ENCODE results near the gene YIPF6. TPM values are rescaled to one million over a fixed set of nuclear protein-coding genes. Genes with fewer than 3 reads are reported as not detected.

YIPF6 gene
- total and polyA plus RNA-seq, 9 of the 15 experiments (the other 6 are each of a cell fraction or from before 2014, with no cell fraction given) = 7.7 to 44.2 (median 22.4) TPM

DNA sequence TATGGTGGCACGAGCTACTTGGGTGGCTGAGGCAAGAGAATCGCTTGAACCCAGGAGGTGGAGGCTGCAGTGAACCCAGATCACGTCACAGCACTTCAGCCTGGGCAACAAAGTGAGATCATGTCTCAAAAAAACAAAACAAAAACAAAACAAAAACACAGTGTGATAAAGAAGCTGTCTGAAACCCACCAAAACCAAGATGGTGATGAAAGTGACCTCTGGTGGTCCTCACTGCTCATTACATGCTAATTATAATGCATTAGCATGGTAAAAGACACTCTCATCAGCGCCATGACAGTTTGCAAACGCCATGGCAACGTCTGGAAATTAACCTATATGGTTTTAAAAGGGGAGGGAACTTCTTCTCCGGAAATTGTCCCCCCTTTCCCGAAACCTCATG, 36.2 kb upstream of the YIPF6 start (continued):
- TF ChIP-seq, protein P1, sequence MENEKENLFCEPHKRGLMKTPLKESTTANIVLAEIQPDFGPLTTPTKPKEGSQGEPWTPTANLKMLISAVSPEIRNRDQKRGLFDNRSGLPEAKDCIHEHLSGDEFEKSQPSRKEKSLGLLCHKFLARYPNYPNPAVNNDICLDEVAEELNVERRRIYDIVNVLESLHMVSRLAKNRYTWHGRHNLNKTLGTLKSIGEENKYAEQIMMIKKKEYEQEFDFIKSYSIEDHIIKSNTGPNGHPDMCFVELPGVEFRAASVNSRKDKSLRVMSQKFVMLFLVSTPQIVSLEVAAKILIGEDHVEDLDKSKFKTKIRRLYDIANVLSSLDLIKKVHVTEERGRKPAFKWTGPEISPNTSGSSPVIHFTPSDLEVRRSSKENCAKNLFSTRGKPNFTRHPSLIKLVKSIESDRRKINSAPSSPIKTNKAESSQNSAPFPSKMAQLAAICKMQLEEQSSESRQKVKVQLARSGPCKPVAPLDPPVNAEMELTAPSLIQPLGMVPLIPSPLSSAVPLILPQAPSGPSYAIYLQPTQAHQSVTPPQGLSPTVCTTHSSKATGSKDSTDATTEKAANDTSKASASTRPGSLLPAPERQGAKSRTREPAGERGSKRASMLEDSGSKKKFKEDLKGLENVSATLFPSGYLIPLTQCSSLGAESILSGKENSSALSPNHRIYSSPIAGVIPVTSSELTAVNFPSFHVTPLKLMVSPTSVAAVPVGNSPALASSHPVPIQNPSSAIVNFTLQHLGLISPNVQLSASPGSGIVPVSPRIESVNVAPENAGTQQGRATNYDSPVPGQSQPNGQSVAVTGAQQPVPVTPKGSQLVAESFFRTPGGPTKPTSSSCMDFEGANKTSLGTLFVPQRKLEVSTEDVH (IDR thresholded peaks at IDR 0.05; ENCODE audit: low read depth, partially characterized antibody) = peak; percentile 65
- TF ChIP-seq ZSCAN32 (CRISPR knock-in tag; IDR thresholded peaks at IDR 0.05) (no peak), GABPA (tag; conservative IDR thresholded peaks at IDR 0.05; ENCODE audit: low read depth) (0 out of 2 replicates have a peak, but pooled peaks have one; percentile 22), ZNF766 (CRISPR knock-in tag; conservative IDR thresholded peaks at IDR 0.05) (no peak), NFIC (IDR thresholded peaks at IDR 0.05) (no peak), ARNT (IDR thresholded peaks at IDR 0.05) (0 out of 4 replicates have a peak, but pooled peaks of 1 of the 2 experiments have one; percentile 47), GABPB1 (CRISPR knock-in tag; IDR thresholded peaks at IDR 0.05) (0 out of 2 replicates have a peak, but pooled peaks have one; percentile 56), ZNF41 (CRISPR knock-in tag; conservative IDR thresholded peaks at IDR 0.05) (no peak), ZC3H4 (CRISPR knock-in tag; IDR thresholded peaks at IDR 0.05; ENCODE audit: borderline replicate concordance) (no peak), HDAC2 (IDR thresholded peaks at IDR 0.05) (0 out of 2 replicates have a peak, but pooled peaks have one; percentile 52), POLR2H (tag; IDR thresholded peaks at IDR 0.05; ENCODE audit: low read depth) (no peak), CHD2 (IDR thresholded peaks at IDR 0.05; ENCODE audit: low read depth, low read length) (no peak), CREB1 (IDR thresholded peaks at IDR 0.05) (no peak), CREB1 (CRISPR knock-in tag; IDR thresholded peaks at IDR 0.05) (0 out of 2 replicates have a peak, but pooled peaks have one; percentile 52)
- TF ChIP-seq, protein P2, sequence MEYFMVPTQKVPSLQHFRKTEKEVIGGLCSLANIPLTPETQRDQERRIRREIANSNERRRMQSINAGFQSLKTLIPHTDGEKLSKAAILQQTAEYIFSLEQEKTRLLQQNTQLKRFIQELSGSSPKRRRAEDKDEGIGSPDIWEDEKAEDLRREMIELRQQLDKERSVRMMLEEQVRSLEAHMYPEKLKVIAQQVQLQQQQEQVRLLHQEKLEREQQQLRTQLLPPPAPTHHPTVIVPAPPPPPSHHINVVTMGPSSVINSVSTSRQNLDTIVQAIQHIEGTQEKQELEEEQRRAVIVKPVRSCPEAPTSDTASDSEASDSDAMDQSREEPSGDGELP (CRISPR knock-in tag; IDR thresholded peaks at IDR 0.05; ENCODE audit: borderline replicate concordance) = no peak
- TF ChIP-seq, protein P3, sequence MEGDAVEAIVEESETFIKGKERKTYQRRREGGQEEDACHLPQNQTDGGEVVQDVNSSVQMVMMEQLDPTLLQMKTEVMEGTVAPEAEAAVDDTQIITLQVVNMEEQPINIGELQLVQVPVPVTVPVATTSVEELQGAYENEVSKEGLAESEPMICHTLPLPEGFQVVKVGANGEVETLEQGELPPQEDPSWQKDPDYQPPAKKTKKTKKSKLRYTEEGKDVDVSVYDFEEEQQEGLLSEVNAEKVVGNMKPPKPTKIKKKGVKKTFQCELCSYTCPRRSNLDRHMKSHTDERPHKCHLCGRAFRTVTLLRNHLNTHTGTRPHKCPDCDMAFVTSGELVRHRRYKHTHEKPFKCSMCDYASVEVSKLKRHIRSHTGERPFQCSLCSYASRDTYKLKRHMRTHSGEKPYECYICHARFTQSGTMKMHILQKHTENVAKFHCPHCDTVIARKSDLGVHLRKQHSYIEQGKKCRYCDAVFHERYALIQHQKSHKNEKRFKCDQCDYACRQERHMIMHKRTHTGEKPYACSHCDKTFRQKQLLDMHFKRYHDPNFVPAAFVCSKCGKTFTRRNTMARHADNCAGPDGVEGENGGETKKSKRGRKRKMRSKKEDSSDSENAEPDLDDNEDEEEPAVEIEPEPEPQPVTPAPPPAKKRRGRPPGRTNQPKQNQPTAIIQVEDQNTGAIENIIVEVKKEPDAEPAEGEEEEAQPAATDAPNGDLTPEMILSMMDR (IDR thresholded peaks at IDR 0.05 in 2 of 3, conservative IDR thresholded peaks at IDR 0.05 in 1 of 3; ENCODE audit: insufficient read depth in 2 of 3, low read depth in 1 of 3, low read length in 3 of 3) = peak; percentile 59 to 73 (median 71)
- TF ChIP-seq, protein P4, sequence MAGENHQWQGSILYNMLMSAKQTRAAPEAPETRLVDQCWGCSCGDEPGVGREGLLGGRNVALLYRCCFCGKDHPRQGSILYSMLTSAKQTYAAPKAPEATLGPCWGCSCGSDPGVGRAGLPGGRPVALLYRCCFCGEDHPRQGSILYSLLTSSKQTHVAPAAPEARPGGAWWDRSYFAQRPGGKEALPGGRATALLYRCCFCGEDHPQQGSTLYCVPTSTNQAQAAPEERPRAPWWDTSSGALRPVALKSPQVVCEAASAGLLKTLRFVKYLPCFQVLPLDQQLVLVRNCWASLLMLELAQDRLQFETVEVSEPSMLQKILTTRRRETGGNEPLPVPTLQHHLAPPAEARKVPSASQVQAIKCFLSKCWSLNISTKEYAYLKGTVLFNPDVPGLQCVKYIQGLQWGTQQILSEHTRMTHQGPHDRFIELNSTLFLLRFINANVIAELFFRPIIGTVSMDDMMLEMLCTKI (IDR thresholded peaks at IDR 0.05; ENCODE audit: partially characterized antibody) = no peak
- TF ChIP-seq, protein P5, sequence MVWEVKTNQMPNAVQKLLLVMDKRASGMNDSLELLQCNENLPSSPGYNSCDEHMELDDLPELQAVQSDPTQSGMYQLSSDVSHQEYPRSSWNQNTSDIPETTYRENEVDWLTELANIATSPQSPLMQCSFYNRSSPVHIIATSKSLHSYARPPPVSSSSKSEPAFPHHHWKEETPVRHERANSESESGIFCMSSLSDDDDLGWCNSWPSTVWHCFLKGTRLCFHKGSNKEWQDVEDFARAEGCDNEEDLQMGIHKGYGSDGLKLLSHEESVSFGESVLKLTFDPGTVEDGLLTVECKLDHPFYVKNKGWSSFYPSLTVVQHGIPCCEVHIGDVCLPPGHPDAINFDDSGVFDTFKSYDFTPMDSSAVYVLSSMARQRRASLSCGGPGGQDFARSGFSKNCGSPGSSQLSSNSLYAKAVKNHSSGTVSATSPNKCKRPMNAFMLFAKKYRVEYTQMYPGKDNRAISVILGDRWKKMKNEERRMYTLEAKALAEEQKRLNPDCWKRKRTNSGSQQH (CRISPR knock-in tag; IDR thresholded peaks at IDR 0.05) = no peak
- TF ChIP-seq, protein P6, sequence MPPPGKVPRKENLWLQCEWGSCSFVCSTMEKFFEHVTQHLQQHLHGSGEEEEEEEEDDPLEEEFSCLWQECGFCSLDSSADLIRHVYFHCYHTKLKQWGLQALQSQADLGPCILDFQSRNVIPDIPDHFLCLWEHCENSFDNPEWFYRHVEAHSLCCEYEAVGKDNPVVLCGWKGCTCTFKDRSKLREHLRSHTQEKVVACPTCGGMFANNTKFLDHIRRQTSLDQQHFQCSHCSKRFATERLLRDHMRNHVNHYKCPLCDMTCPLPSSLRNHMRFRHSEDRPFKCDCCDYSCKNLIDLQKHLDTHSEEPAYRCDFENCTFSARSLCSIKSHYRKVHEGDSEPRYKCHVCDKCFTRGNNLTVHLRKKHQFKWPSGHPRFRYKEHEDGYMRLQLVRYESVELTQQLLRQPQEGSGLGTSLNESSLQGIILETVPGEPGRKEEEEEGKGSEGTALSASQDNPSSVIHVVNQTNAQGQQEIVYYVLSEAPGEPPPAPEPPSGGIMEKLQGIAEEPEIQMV (tag; conservative IDR thresholded peaks at IDR 0.05; ENCODE audit: low read depth) = no peak

Measured in K562 (cell line).